Upper lobe of right lung (tissue), 1 donor: ENCODE results near the gene CTNNA1. TPM values are rescaled to one million over a fixed set of nuclear protein-coding genes. Genes with fewer than 3 reads are reported as not detected.

ENCODE experiments used
- ATAC-seq: fragments of 200-7000 bp; cut with Tn5 transposase; one replicate; pipeline ENCODE4 v1.9.1; 2020; ENCODE audit warnings: mild to moderate bottlenecking, moderate library complexity
- DNase-seq: peaks from one replicate; pipeline ENCODE4 v3.0.0-alpha.2; 2020
- H3K27ac ChIP-seq: fragments of 200-600 bp; one replicate; pipeline ENCODE4 v1.8.0; 2022
- H3K27me3 ChIP-seq: fragments of 200-600 bp; one replicate; pipeline ENCODE4 v1.8.0; 2022; ENCODE audit warnings: mild to moderate bottlenecking
- H3K36me3 ChIP-seq: fragments of 200-600 bp; one replicate; pipeline ENCODE4 v1.8.0; 2022
- H3K4me1 ChIP-seq: fragments of 200-600 bp; one replicate; pipeline ENCODE4 v1.8.0; 2022
- H3K4me3 ChIP-seq: fragments of 200-600 bp; one replicate; pipeline ENCODE4 v1.8.0; 2022; ENCODE audit warnings: mild to moderate bottlenecking
- H3K9me3 ChIP-seq: fragments of 200-600 bp; one replicate; pipeline ENCODE4 v1.8.0; 2022
- intact Hi-C: fragments of 100-400 bp; cut with DNase I; formaldehyde crosslinking; loops from one replicate; pipeline ENCODE4 v1.11.0; 2022
- total RNA-seq: library from RNA; stranded (reverse); fragmentation: NEBNext Ultra II Directional; extraction: Animal tissue kit (Norgen Biotek cat#: 25700); gene quantifications from one replicate; pipeline ENCODE4 v1.2.1, GENCODE V29; 2021
- TF ChIP-seq, protein P1 (sequence below): fragments of 200-600 bp; IDR thresholded peaks from one replicate; pipeline ENCODE4 v1.8.0; 2022; ENCODE audit warnings: antibody characterized with exemption
- donor health status: DM: no; HTN: yes; CAD: no; lungs with severe emphysema.

Gene CTNNA1
- total RNA-seq, 1 donor from 2014 or later = 362 TPM

DNA sequence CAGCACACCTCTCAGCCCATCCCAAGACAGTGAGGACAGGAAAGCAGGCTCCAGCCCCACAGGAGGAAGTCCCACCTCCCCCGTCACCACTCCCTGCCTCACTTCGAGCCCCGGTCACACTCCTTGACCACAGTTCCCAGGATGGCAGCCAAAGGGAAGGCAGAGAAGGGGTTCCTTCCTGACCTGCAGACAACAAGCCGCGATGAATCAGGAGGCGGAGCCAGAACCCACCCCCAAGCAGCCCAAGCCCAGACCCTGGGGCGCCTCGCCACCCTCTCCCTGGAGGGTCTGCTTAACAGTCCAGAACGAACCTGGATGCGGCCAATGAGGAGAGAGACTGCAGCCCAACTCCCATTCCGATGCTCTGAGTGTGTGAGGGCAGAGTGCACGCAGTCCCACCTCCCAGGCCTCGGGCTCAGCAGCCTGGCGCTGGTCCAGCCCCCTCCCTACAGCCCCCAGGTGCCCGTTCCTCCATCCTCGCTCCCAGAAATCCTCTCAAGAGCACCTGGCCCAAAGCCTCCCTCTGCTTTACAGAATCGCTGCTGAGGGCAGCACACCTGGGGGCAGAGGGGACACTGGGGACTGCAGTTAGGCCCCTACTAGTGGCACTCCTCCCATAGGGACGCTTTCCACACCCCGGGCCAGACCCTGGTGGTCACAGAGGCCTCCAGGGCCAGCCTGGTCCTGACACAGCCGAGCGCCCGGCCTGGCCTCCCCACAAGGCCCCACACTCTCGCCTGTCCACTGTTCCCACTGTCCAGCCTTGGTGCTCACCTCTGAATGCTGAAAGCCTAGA, 191.5 kb downstream of the CTNNA1 start:
- H3K27ac ChIP-seq = no peak overlapping the region
- DNase-seq (no peak), ATAC-seq (no peak)
- no peaks in the 10 kb centered on the region for H3K9me3 ChIP-seq
- H3K4me1 ChIP-seq = no peaks in the 10 kb centered on the region
- H3K27me3 ChIP-seq = no peaks in the 10 kb centered on the region
- intact Hi-C loops = no loop called here
- no peak overlapping the region for H3K4me3 ChIP-seq
- peaks cover 15% of the 10 kb centered on the region for H3K36me3 ChIP-seq
- TF ChIP-seq, protein P1, sequence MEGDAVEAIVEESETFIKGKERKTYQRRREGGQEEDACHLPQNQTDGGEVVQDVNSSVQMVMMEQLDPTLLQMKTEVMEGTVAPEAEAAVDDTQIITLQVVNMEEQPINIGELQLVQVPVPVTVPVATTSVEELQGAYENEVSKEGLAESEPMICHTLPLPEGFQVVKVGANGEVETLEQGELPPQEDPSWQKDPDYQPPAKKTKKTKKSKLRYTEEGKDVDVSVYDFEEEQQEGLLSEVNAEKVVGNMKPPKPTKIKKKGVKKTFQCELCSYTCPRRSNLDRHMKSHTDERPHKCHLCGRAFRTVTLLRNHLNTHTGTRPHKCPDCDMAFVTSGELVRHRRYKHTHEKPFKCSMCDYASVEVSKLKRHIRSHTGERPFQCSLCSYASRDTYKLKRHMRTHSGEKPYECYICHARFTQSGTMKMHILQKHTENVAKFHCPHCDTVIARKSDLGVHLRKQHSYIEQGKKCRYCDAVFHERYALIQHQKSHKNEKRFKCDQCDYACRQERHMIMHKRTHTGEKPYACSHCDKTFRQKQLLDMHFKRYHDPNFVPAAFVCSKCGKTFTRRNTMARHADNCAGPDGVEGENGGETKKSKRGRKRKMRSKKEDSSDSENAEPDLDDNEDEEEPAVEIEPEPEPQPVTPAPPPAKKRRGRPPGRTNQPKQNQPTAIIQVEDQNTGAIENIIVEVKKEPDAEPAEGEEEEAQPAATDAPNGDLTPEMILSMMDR = no peak

DNA sequence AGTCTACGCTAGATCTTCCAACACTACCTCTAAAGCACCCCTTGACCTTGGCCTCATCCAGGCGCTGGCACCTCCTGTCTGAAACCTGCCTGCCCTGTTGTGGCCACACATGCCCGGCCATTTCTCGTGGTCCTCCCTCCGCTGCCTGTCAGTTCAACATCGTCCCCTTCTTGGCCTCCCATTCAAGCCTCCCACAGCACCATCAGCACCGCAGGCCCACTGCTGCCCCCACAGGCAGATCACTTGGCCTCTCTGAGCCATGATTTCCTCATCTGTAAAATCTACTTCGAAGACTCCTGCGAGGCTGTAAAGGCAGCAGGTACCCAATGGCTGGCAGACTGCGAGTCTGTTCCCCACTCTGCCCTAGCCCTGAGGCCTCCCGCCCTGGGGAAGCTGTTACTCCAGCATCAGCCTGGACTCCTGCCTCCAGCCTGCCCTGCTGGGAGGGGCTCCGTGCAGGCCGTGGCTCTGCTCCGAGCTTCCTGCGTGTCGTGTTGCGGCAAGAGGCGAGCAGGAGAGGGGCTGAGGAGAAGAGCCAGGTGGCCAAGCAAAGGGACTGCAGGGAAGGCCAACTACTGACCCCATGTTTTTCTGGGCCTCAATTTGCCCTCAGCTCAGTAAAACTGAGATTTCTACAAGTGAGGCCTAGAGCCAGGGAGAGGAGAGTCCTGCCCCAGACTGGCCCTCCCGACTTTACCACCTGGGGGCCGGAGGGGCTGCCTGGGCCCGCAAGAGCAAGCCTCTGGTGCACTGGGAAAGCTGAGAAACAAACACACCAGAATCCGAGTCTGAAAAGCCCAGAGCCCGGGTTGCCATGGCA, 192.4 kb downstream of the CTNNA1 start:
- peaks cover 4% of the 10 kb centered on the region for H3K4me1 ChIP-seq
- no peaks in the 10 kb centered on the region for H3K9me3 ChIP-seq
- no peak overlapping the region for H3K27ac ChIP-seq
- DNase-seq (no peak), ATAC-seq (no peak)
- intact Hi-C loops = no loop called here
- peaks cover 15% of the 10 kb centered on the region for H3K36me3 ChIP-seq
- no peaks in the 10 kb centered on the region for H3K27me3 ChIP-seq
- TF ChIP-seq, protein P1 = no peak
- H3K4me3 ChIP-seq = no peak overlapping the region

DNA sequence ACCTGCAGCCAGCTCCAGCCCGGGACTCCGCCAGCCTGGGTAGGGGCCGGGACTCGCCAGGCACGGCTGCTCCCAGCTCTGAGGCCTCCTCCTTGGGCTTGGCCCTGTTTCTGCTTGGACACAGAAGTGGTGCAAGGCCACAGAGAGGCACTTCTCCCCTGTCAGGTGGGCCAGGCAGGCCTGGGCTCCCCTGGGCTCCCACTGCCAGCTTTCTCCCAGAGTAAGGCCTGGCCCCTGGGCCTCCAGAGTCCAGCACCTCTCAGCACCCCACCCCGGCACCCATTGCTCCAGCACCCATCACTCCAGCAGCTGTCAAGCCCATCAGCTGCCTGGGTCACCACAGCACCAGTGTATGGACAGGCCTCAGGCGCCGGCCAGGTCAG, 193.0 kb downstream of the CTNNA1 start:
- Histone ChIP-seq H3K4me1 (peaks cover 4% of the 10 kb centered on the region), H3K27ac (no peak overlapping the region), H3K4me3 (no peak overlapping the region), H3K9me3 (no peaks in the 10 kb centered on the region), H3K27me3 (no peaks in the 10 kb centered on the region), H3K36me3 (peaks cover 15% of the 10 kb centered on the region)
- ATAC-seq (no peak), DNase-seq (no peak)
- intact Hi-C loops = no loop called here
- TF ChIP-seq, protein P1 = no peak

DNA sequence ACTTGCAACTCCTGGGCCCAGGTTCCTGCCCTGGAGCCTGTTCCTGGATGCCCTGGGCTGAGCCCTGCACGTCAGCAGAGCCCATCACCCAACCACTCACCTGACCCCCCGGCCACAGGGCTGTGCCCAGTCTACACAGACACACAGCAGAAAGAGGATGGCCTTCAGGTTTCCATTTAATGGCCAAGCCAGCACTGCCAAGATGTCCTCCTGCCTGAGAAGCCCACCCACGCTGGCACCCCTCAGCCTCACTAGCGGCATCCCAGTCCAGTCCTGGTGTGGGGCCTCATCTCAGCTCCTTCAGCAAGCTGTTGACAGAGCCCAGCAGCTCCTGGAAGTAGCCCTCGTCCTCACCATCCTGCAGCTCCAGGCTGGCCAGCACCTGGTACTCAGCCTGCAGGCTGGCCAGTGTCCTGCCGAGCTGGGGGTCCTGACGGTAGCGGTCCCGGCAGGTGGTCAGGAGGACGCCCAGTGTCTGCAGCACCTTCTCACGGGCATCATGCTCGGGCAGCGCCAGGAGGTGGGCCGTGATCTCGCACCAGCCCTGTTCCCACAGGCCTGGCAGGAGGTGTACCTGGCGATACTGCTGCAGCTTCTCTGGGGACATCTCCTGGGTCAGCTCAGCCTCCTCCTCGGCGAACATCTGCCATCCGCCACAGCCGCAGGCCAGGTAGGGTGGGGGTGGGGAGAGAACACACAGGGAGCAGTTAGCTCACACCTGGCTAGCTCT, 193.8 kb downstream of the CTNNA1 start:
- intact Hi-C loops = no loop called here

DNA sequence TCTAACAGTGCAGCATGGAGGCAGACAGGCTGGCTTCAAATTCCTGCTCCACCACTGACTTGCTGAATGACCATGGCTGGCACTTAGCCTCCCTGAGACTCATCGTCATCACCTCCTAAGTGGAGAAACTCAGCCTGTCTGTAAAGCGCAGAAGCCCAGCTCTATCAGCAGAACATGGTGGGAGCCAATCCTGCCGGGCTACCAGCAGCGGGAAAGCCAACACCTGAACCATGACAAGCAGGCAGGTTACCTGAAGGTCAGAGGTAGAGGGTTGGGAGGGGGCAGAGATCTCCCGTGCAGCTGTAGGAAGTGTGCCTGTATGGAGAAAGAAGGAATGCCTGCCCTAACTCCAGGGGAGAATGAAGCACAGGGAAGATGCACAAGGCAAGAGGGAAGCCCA, 194.6 kb downstream of the CTNNA1 start:
- Histone ChIP-seq H3K4me3 (no peak overlapping the region), H3K4me1 (peaks cover 17% of the 10 kb centered on the region), H3K36me3 (peaks cover 15% of the 10 kb centered on the region), H3K9me3 (no peaks in the 10 kb centered on the region), H3K27me3 (no peaks in the 10 kb centered on the region), H3K27ac (no peak overlapping the region)
- TF ChIP-seq, protein P1 = no peak
- intact Hi-C loops = no loop called here
- ATAC-seq (no peak), DNase-seq (no peak)

More for the DNA sequence above, 193.8 kb downstream of the CTNNA1 start:
- no peak overlapping the region for H3K27ac ChIP-seq
- no peak for ATAC-seq
- DNase-seq = no peak
- no peaks in the 10 kb centered on the region for H3K27me3 ChIP-seq
- no peaks in the 10 kb centered on the region for H3K9me3 ChIP-seq
- H3K4me1 ChIP-seq = peaks cover 9% of the 10 kb centered on the region
- peaks cover 15% of the 10 kb centered on the region for H3K36me3 ChIP-seq
- H3K4me3 ChIP-seq = no peak overlapping the region
- TF ChIP-seq, protein P1 = no peak
